Embryonic facial prominence (tissue), 1 donor: Measurements from ENCODE around the gene TBC1D32.
"Not testable (repeated sequence)": the region's sequence is repeated elsewhere in the genome, so short reads cannot be mapped to it uniquely, and the experiment has no call there.

Experiments
- DNase-seq: peaks from one replicate; pipeline ENCODE4 v3.0.0-alpha.2; 2016; ENCODE audit errors: extremely low spot score

TBC1D32 gene

DNA sequence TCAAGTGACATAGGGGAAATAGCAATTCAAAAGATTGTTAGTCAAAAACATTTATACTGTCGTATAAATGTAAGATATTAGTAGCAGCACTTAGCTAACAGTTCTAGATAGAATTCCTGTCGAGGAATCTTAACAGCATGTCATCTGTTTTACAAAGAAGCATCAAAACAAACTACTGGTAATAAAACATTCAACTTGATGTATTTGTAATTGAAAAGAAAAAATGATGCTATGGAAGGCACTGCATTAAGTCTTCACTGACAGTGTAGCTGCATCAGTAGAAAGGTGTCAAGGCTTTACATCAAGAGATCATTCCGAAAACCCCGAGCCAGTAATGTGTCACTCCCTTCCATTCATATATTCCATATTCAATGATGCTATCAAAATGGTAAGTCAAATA is 223.5 kb downstream of the TBC1D32 start:
- no peak for DNase-seq

GRCh38 chr6:121106962-121107361 is 227.3 kb downstream of the TBC1D32 start:
- DNase-seq: no peak

GRCh38 chr6:121105461-121105860 is 228.8 kb downstream of the TBC1D32 start:
- DNase-seq: no peak

DNA sequence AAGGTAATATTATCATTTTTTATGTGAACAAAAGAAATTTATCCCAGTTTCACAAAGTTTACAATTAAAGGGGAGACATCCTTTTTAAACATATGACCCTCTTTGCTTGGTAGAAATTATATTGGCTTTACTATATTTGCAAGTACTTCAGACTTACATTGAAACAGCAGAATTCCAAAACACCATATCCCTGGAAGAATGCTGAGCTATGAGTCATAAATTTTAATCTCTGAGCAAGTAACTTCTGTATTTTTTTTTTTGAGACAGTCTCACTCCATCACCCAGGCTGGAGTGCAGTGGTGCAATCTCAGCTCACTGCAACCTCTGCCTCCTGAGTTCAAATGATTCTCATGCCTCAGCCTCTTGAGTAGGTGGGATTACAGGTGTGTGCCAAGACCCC is 240.4 kb downstream of the TBC1D32 start:
- no peak for DNase-seq

DNA sequence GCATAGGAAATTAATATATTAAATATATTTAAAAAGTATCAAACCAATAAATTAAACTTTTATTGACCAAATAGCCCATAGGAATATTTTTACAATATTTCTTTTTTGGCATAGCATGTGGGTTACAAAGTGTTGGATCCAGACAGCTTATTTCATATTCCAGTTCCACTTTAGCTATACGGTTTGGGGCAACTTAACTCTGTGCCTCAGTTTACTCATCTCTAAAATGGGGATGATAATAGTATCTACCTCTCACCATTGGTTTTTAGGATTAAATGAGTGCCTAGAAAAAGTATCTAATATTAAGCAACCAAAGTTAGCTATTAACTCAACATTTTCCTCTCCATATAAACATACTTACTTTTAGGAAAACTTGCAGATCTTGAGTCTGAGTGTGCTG is 243.8 kb downstream of the TBC1D32 start:
- DNase-seq: no peak

DNA sequence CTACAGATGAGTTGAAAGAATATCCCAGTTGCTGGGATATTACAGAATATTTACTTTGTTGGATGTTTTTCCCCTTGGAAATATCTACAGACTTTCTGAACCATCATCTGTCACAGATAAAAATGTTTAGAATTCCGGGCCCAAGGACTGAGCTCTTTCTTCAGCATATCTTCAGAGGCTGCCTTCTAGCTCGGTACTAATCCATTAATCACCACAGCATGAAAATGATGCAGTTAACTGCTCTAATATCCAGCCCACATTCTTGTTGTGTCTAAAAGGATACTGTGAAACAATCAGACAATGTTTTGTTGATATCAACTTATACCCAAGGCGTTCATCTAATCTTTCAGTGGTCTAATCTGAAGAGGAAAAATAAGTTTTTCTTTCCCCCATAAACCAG is 247.4 kb downstream of the TBC1D32 start:
- no peak for DNase-seq

DNA sequence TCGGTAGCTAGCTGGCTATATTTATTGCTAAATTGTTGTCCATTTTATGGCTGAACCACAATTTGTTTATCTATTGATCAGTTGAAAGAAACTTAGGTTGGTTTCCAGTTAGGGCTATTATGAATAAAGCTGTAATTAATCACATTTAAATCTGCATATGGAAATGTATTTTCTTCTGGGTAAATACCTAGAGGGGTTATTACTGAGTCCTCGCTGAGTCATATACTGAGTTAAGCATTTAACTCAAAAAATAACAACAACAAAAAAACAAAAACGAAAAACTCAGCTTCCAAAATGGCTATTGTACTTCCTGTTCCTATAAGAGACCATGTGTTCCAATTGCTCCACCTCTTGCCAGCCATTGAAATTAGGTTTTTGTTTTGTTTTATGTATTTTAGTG is 258.2 kb downstream of the TBC1D32 start:
- DNase-seq: no peak

GRCh38 chr6:121068749-121069148 is 265.5 kb downstream of the TBC1D32 start:
- DNase-seq: not testable (repeated sequence)

- DNase-seq: no peak
Observed at GRCh38 chr6:121067381-121067780, 266.9 kb downstream of the TBC1D32 start.

DNA sequence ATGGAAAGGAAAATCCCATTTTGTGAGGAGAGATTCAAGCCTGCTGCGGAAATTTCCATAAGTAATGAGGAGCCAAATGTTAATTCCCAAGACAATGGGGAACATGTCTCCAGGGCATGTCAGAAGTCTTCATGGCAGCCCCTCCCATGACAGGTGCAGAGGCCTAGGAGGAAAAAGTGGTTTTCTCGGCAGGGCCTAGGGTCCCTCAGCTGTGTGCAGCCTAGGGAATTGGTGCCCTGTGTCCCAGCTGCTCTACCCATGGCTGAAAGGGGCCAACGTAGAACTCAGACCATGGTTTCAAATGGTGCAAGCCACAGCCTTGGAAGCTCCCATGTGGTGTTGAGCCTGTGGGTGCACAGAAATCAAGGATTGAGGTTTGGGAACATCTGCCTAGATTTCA is 269.9 kb downstream of the TBC1D32 start:
- no peak for DNase-seq

GRCh38 chr6:121055572-121056163 is 278.6 kb downstream of the TBC1D32 start:
- peak; percentile 27 for DNase-seq

GRCh38 chr6:121048593-121048992 is 285.7 kb downstream of the TBC1D32 start:
- not testable (repeated sequence) for DNase-seq

- not testable (repeated sequence) for DNase-seq
Observed at GRCh38 chr6:121044905-121045304, 289.4 kb downstream of the TBC1D32 start.

DNA sequence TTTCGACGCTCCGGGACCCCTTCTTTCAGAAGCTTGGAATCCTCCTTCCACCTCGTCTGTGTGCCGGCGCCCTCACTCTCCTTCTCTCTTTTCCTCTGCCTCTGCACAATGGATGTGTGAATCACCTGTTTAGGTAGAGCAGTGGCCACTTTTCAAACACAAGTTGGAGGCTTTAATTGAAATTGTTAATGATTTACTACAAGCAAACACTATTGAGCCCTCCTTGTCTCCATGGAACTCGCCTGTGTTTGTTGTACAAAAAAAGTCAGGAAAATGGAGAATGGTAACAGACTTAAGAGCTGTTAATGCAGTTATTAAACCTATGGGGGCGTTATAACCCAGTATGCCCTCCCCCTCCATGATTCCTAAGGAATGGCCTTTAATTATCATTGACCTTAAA is 290.6 kb downstream of the TBC1D32 start:
- not testable (repeated sequence) for DNase-seq

- DNase-seq: not testable (repeated sequence)
Observed at GRCh38 chr6:121043211-121043610, 291.1 kb downstream of the TBC1D32 start.

GRCh38 chr6:121042766-121043165 is 291.5 kb downstream of the TBC1D32 start:
- no peak for DNase-seq

DNA sequence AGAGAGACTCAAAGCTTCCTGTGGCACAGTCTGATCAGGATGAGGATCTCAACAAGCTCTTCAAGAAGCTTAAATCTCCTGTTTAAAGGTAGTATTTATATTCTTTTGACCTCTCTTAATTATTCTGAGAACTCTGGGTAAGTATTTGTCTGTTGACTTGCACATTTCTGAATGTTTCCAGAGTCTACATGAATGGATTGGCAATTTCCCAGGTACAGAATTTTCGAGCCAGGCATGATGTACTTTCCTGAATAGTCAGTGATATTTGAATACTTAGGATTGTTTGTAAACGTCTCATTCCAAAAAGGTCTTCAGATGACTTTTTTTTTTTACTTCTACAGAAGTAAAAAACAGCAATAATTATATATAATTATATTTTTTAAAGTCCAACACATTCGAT is 293.4 kb downstream of the TBC1D32 start:
- DNase-seq: no peak

- no peak for DNase-seq
Observed at GRCh38 chr6:121033091-121033490, 301.2 kb downstream of the TBC1D32 start.

GRCh38 chr6:121032268-121033006 is 301.8 kb downstream of the TBC1D32 start:
- DNase-seq: no peak
